ENCODE results near the gene PRR15L.

The PRR15L gene

GRCh38 chr17:47945080-47945479 lies 12.6 kb downstream of the PRR15L start:
- Histone ChIP-seq H3K4me3 (replicated peaks; ENCODE audit: low read depth, low read length) (no peak overlapping the region), H3K27me3 (replicated peaks; ENCODE audit: control insufficient read depth, insufficient read depth, low read length) (no peaks in the 10 kb centered on the region), H3K36me3 (ENCODE audit: control insufficient read depth, insufficient read depth, low read length) (peaks cover 23% of the 10 kb centered on the region)
- TF ChIP-seq CTCF (IDR thresholded peaks at IDR 0.05; ENCODE audit: insufficient read depth, low read length, poor library complexity, severe bottlenecking), result no peak
- DNase-seq (ENCODE audit: extremely low read depth, insufficient read length), result no peak

GRCh38 chr17:47942568-47942967 lies 15.1 kb downstream of the PRR15L start:
- H3K4me3 ChIP-seq (replicated peaks; ENCODE audit: low read depth, low read length), result peak overlapping the region; percentile 92

GRCh38 chr17:47942096-47942510 lies 15.6 kb downstream of the PRR15L start:
- peak overlapping the region; percentile 92 for H3K4me3 ChIP-seq (replicated peaks; ENCODE audit: low read depth, low read length)
- no peak for TF ChIP-seq CTCF (IDR thresholded peaks at IDR 0.05; ENCODE audit: insufficient read depth, low read length, poor library complexity, severe bottlenecking)
- DNase-seq (ENCODE audit: extremely low read depth, insufficient read length), result no peak
- peaks cover 18% of the 10 kb centered on the region for H3K36me3 ChIP-seq (ENCODE audit: control insufficient read depth, insufficient read depth, low read length)
- H3K27me3 ChIP-seq (replicated peaks; ENCODE audit: control insufficient read depth, insufficient read depth, low read length), result no peaks in the 10 kb centered on the region

More at GRCh38 chr17:47942568-47942967, 15.1 kb downstream of the PRR15L start:
- Histone ChIP-seq H3K27me3 (replicated peaks; ENCODE audit: control insufficient read depth, insufficient read depth, low read length) (no peaks in the 10 kb centered on the region), H3K36me3 (ENCODE audit: control insufficient read depth, insufficient read depth, low read length) (peaks cover 18% of the 10 kb centered on the region)
- no peak for TF ChIP-seq CTCF (IDR thresholded peaks at IDR 0.05; ENCODE audit: insufficient read depth, low read length, poor library complexity, severe bottlenecking)
- DNase-seq (ENCODE audit: extremely low read depth, insufficient read length), result no peak

GRCh38 chr17:47941246-47942095 lies 16.2 kb downstream of the PRR15L start, which contains the start of gene PNPO:
Gene PNPO, plus strand, starts transcription at chr17:47941571. Its CDS starts 105 bp downstream, at chr17:47941676.
- Histone ChIP-seq H3K27me3 (replicated peaks; ENCODE audit: control insufficient read depth, insufficient read depth, low read length) (no peaks in the 10 kb centered on the region), H3K4me3 (replicated peaks; ENCODE audit: low read depth, low read length) (peak within 1 kb of the TSS; percentile 92), H3K36me3 (ENCODE audit: control insufficient read depth, insufficient read depth, low read length) (peaks cover 16% of the 10 kb centered on the region)
- TF ChIP-seq CTCF (IDR thresholded peaks at IDR 0.05; ENCODE audit: insufficient read depth, low read length, poor library complexity, severe bottlenecking), result no peak
- peak; percentile 90 for DNase-seq (ENCODE audit: extremely low read depth, insufficient read length)

- Histone ChIP-seq H3K36me3 (ENCODE audit: control insufficient read depth, insufficient read depth, low read length) (no peaks in the 10 kb centered on the region), H3K27me3 (replicated peaks; ENCODE audit: control insufficient read depth, insufficient read depth, low read length) (no peaks in the 10 kb centered on the region), H3K4me3 (replicated peaks; ENCODE audit: low read depth, low read length) (no peak overlapping the region)
- DNase-seq (ENCODE audit: extremely low read depth, insufficient read length), result no peak
- no peak for TF ChIP-seq CTCF (IDR thresholded peaks at IDR 0.05; ENCODE audit: insufficient read depth, low read length, poor library complexity, severe bottlenecking)
Measured at GRCh38 chr17:47937941-47938340, 19.7 kb downstream of the PRR15L start.
